B cell (primary cell): ENCODE data around the gene ACO1.

Experiments used
- EZH2 ChIP-seq: IDR thresholded peaks from 2 replicates; pipeline ENCODE4 v1.6.1; 2012; ENCODE audit warnings: borderline replicate concordance, low read depth, mild to moderate bottlenecking, moderate library complexity, low read length; ENCODE audit not compliant: insufficient read depth, poor library complexity, severe bottlenecking
- TF ChIP-seq, protein P1 (sequence below): fragments of 200-600 bp; IDR thresholded peaks from one replicate; pipeline ENCODE4 v1.8.0; 2022; ENCODE audit warnings: antibody characterized with exemption, mild to moderate bottlenecking

- TF ChIP-seq, protein P1, sequence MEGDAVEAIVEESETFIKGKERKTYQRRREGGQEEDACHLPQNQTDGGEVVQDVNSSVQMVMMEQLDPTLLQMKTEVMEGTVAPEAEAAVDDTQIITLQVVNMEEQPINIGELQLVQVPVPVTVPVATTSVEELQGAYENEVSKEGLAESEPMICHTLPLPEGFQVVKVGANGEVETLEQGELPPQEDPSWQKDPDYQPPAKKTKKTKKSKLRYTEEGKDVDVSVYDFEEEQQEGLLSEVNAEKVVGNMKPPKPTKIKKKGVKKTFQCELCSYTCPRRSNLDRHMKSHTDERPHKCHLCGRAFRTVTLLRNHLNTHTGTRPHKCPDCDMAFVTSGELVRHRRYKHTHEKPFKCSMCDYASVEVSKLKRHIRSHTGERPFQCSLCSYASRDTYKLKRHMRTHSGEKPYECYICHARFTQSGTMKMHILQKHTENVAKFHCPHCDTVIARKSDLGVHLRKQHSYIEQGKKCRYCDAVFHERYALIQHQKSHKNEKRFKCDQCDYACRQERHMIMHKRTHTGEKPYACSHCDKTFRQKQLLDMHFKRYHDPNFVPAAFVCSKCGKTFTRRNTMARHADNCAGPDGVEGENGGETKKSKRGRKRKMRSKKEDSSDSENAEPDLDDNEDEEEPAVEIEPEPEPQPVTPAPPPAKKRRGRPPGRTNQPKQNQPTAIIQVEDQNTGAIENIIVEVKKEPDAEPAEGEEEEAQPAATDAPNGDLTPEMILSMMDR, result no peak
- no peak for TF ChIP-seq EZH2
Measured at GRCh38 chr9:32502464-32502863, 118.0 kb downstream of the ACO1 start.
